DMS153 (cell line): ENCODE data around the gene CHRNA9.
A peak's percentile ranks its signal among the peaks of the same experiment; 100 is the strongest.
"Not testable (repeated sequence)": the region's sequence is repeated elsewhere in the genome, so short reads cannot be mapped to it uniquely, and the experiment has no call there.

ENCODE experiments used
- DNase-seq: peaks from one replicate; lab custom pipeline; 2025; lab: John Stamatoyannopoulos, UW

Gene CHRNA9

GRCh38 chr4:40380647-40381046, 45.5 kb downstream of the CHRNA9 start:
- no peak for DNase-seq

GRCh38 chr4:40388239-40388638, 53.1 kb downstream of the CHRNA9 start:
- no peak for DNase-seq

- DNase-seq: no peak
Observed at GRCh38 chr4:40389986-40390385, 54.9 kb downstream of the CHRNA9 start.

- DNase-seq: not testable (repeated sequence)
Observed at GRCh38 chr4:40392241-40392640, 57.1 kb downstream of the CHRNA9 start.

GRCh38 chr4:40394236-40394635, 59.1 kb downstream of the CHRNA9 start:
- no peak for DNase-seq

GRCh38 chr4:40395166-40395900, 60.2 kb downstream of the CHRNA9 start:
- no peak for DNase-seq

- peak; percentile 45 for DNase-seq
Observed at GRCh38 chr4:40395908-40396793, 61.0 kb downstream of the CHRNA9 start.

GRCh38 chr4:40399578-40399977, 64.4 kb downstream of the CHRNA9 start:
- DNase-seq: no peak

- DNase-seq: no peak
Observed at GRCh38 chr4:40401096-40401495, 66.0 kb downstream of the CHRNA9 start.

- no peak for DNase-seq
Observed at GRCh38 chr4:40401631-40402030, 66.5 kb downstream of the CHRNA9 start.

GRCh38 chr4:40402556-40402955, 67.4 kb downstream of the CHRNA9 start:
- no peak for DNase-seq

- DNase-seq: no peak
Observed at GRCh38 chr4:40403081-40403480, 67.9 kb downstream of the CHRNA9 start.
